ENCODE measurements around the gene EYA2. TPM values are rescaled to one million over a fixed set of nuclear protein-coding genes. Genes with fewer than 3 reads are reported as not detected.

The EYA2 gene
- total RNA-seq, 2 experiments from 2014 or later, result not detected

GRCh38 chr20:47062226-47062890 lies 167.7 kb downstream of the EYA2 start:
- no peak for DNase-seq
- POLR2A ChIA-PET, result no interaction called here
- no peaks in the 10 kb centered on the region for H3K36me3 Mint-ChIP-seq (ENCODE audit: low read depth)
- CTCF ChIA-PET, result no interaction called here
- no peak for ATAC-seq
- H3K4me1 Mint-ChIP-seq (ENCODE audit: low read depth), result no peaks in the 10 kb centered on the region
- no peak overlapping the region for H3K4me3 Mint-ChIP-seq
- intact Hi-C loops (cut with micrococcal nuclease), result no loop called here
- H3K27ac Mint-ChIP-seq, result no peak overlapping the region
- TF ChIP-seq CTCF (IDR thresholded peaks at IDR 0.05), result no peak
- H3K27me3 Mint-ChIP-seq, result no peaks in the 10 kb centered on the region
- no peaks in the 10 kb centered on the region for H3K9me3 Mint-ChIP-seq

DNA sequence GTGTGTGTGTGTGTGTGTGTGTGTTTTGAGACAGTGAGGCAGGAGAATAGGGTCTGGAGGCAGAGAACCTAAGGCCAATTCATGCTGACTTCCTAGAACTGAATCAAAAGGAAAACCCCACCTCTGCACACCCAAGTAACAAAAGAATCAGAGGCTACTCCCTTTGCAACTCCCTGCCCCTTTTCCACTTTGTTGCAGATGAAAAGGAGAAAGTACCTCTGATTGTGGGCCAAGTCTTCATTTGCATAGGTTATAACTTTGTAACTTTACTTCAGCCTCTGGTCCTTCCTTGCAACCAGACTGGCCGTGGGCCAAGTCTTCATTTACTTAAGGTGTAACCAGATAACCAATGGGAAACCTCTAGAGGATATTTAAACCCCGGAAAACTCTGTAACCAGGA lies 168.8 kb downstream of the EYA2 start:
- POLR2A ChIA-PET, result no interaction called here
- H3K4me1 Mint-ChIP-seq (ENCODE audit: low read depth), result no peaks in the 10 kb centered on the region
- ATAC-seq (no peak), DNase-seq (no peak)
- intact Hi-C loops (cut with micrococcal nuclease), result no loop called here
- no peak overlapping the region for H3K4me3 Mint-ChIP-seq
- CTCF ChIA-PET, result no interaction called here
- H3K27me3 Mint-ChIP-seq, result no peaks in the 10 kb centered on the region
- H3K9me3 Mint-ChIP-seq, result peaks cover 3% of the 10 kb centered on the region
- no peaks in the 10 kb centered on the region for H3K36me3 Mint-ChIP-seq (ENCODE audit: low read depth)
- no peak overlapping the region for H3K27ac Mint-ChIP-seq
- TF ChIP-seq CTCF (IDR thresholded peaks at IDR 0.05), result no peak

- ATAC-seq (no peak), DNase-seq (no peak)
- ChIA-PET CTCF (no interaction called here), POLR2A (no interaction called here)
- H3K27me3 Mint-ChIP-seq, result no peaks in the 10 kb centered on the region
- peaks cover 3% of the 10 kb centered on the region for H3K9me3 Mint-ChIP-seq
- intact Hi-C loops (cut with micrococcal nuclease), result no loop called here
- H3K4me3 Mint-ChIP-seq, result no peak overlapping the region
- H3K4me1 Mint-ChIP-seq (ENCODE audit: low read depth), result no peaks in the 10 kb centered on the region
- no peak overlapping the region for H3K27ac Mint-ChIP-seq
- no peaks in the 10 kb centered on the region for H3K36me3 Mint-ChIP-seq (ENCODE audit: low read depth)
- TF ChIP-seq CTCF (IDR thresholded peaks at IDR 0.05), result no peak
Observed at GRCh38 chr20:47063808-47064207, 169.2 kb downstream of the EYA2 start.

- ChIA-PET CTCF (interaction anchor here (0.6 to 1.1 kb wide), 2 partner anchors 35 to 1813 kb away, joined by 3 read pairs; no protein-coding TSS in a partner anchor), POLR2A (no interaction called here)
- H3K9me3 Mint-ChIP-seq, result peaks cover 4% of the 10 kb centered on the region
- no peak for TF ChIP-seq CTCF (IDR thresholded peaks at IDR 0.05)
- no peak overlapping the region for H3K4me3 Mint-ChIP-seq
- H3K4me1 Mint-ChIP-seq (ENCODE audit: low read depth), result no peaks in the 10 kb centered on the region
- ATAC-seq (no peak), DNase-seq (no peak)
- no peaks in the 10 kb centered on the region for H3K27me3 Mint-ChIP-seq
- intact Hi-C loops (cut with micrococcal nuclease), result no loop called here
- H3K27ac Mint-ChIP-seq, result no peak overlapping the region
- H3K36me3 Mint-ChIP-seq (ENCODE audit: low read depth), result no peaks in the 10 kb centered on the region
Observed at GRCh38 chr20:47066484-47067270, 172.0 kb downstream of the EYA2 start.

GRCh38 chr20:47067776-47068175 lies 173.1 kb downstream of the EYA2 start:
- peaks cover 4% of the 10 kb centered on the region for H3K9me3 Mint-ChIP-seq
- no peaks in the 10 kb centered on the region for H3K36me3 Mint-ChIP-seq (ENCODE audit: low read depth)
- CTCF ChIA-PET, result no interaction called here
- ATAC-seq (no peak), DNase-seq (no peak)
- no peaks in the 10 kb centered on the region for H3K4me1 Mint-ChIP-seq (ENCODE audit: low read depth)
- no peak for TF ChIP-seq CTCF (IDR thresholded peaks at IDR 0.05)
- intact Hi-C loops (cut with micrococcal nuclease), result no loop called here
- no peaks in the 10 kb centered on the region for H3K27me3 Mint-ChIP-seq
- H3K4me3 Mint-ChIP-seq, result no peak overlapping the region
- no peak overlapping the region for H3K27ac Mint-ChIP-seq
- POLR2A ChIA-PET, result no interaction called here
